SK-N-MC (cell line): ENCODE data around the gene TMEM131.

ENCODE experiments used
- EZH2 ChIP-seq: fragments of 200-600 bp; sonication (generic); IDR thresholded peaks from one replicate; pipeline ENCODE4 v1.6.1; 2017; ENCODE audit warnings: antibody characterized with exemption
- POLR2AphosphoS5 ChIP-seq: IDR thresholded peaks from 2 replicates; pipeline ENCODE4 v1.6.1; 2012; ENCODE audit warnings: mild to moderate bottlenecking, low read depth, low read length, borderline replicate concordance

GRCh38 chr2:98027538-98027937 is 31.8 kb upstream of the TMEM131 start:
- TF ChIP-seq POLR2AphosphoS5 (no peak), EZH2 (no peak)
